HepG2 (cell line): ENCODE measurements around the gene FOXR1. TPM values are rescaled to one million over a fixed set of nuclear protein-coding genes. Genes with fewer than 3 reads are reported as not detected.

Experiments
- HMGXB3 ChIP-seq: sonication (generic); formaldehyde crosslinking; IDR thresholded peaks from 2 replicates; pipeline ENCODE4 v1.4.0; 2020; ENCODE audit warnings: missing genetic modification reagents, borderline replicate concordance
- PRDM15 ChIP-seq: sonication (generic); formaldehyde crosslinking; IDR thresholded peaks from 2 replicates; pipeline ENCODE4 v1.4.0; 2020; ENCODE audit warnings: missing genetic modification reagents
- SNAPC2 ChIP-seq: sonication (generic); formaldehyde crosslinking; IDR thresholded peaks from 2 replicates; pipeline ENCODE4 v1.8.1; 2022; ENCODE audit warnings: mild to moderate bottlenecking, missing genetic modification reagents
- ZNF609 ChIP-seq: sonication (generic); formaldehyde crosslinking; IDR thresholded peaks from 2 replicates; pipeline ENCODE4 v1.4.0; 2020; ENCODE audit warnings: mild to moderate bottlenecking, missing genetic modification reagents, borderline replicate concordance
- ZNF782 ChIP-seq: sonication (generic); formaldehyde crosslinking; IDR thresholded peaks from 2 replicates; pipeline ENCODE4 v1.4.0; 2020; ENCODE audit warnings: missing genetic modification reagents, mild to moderate bottlenecking, borderline replicate concordance
- polyA plus RNA-seq, 8 experiments: library from polyadenylated mRNA; depleted of rRNA in 3 of 8; stranded (reverse) in 7 of 8; unstranded in 1 of 8; fragments of >200 nt; fragmentation: Illumina TruSeq in 4 of 8; extraction: Trizol in 4 of 8; gene quantifications; 2 replicates each; pipeline versions ENCODE4 v1.2.1 to v1.2.3, GENCODE V29; 2011 to 2016; ENCODE audit warnings: low read depth in 4 of 8, missing spikeins in 1 of 8, mixed read lengths in 1 of 8; ENCODE audit not compliant: insufficient read depth in 1 of 8
- total RNA-seq, 5 experiments: library from RNA; depleted of rRNA; stranded (reverse); fragments of >200 nt; fragmentation: Illumina TruSeq; extraction: Trizol; gene quantifications; 2 replicates each; pipeline ENCODE4 v1.2.3, GENCODE V29; 2016; ENCODE audit warnings: low read depth in 1 of 5

The FOXR1 gene
- total and polyA plus RNA-seq, 2 of the 13 experiments (the other 11 are each of a cell fraction or from before 2014, with no cell fraction given) = not detected

- TF ChIP-seq PRDM15 (CRISPR knock-in tag) (no peak), ZNF609 (CRISPR knock-in tag) (no peak), SNAPC2 (no peak), ZNF782 (CRISPR knock-in tag) (no peak), HMGXB3 (CRISPR knock-in tag) (no peak)
Measured at GRCh38 chr11:119011476-119012053, 40.0 kb downstream of the FOXR1 start (continued).
